Loucy (cell line): Measurements from ENCODE around the gene SERPINB7.

Experiments used
- H2AFZ ChIP-seq: fragments of 200-600 bp; sonication (generic); 2 replicates; pipeline ENCODE4 v1.6.0; 2016; ENCODE audit warnings: antibody characterized with exemption, mild to moderate bottlenecking, low read length, moderate library complexity
- H3F3A ChIP-seq: fragments of 200-600 bp; 2 replicates; pipeline ENCODE4 v1.6.0; 2016; ENCODE audit warnings: antibody characterized with exemption, low read depth, mild to moderate bottlenecking
- H3K27me3 ChIP-seq: fragments of 200-600 bp; sonication (generic); 2 replicates; pipeline ENCODE4 v1.6.1; 2014; ENCODE audit warnings: low read length, mild to moderate bottlenecking; ENCODE audit not compliant: insufficient read depth, poor library complexity, severe bottlenecking
- H3K36me3 ChIP-seq: fragments of 200-600 bp; sonication (generic); 2 replicates; pipeline ENCODE4 v1.6.1; 2016; ENCODE audit warnings: low read length; ENCODE audit not compliant: insufficient read depth
- H3K4me1 ChIP-seq: fragments of 200-600 bp; sonication (generic); 2 replicates; pipeline ENCODE4 v1.5.1; 2014; ENCODE audit warnings: low read length, mild to moderate bottlenecking; ENCODE audit not compliant: insufficient read depth, poor library complexity, severe bottlenecking
- H3K4me2 ChIP-seq: fragments of 200-600 bp; sonication (generic); 2 replicates; pipeline ENCODE4 v1.6.0; 2014; ENCODE audit warnings: antibody characterized with exemption, low read length, low read depth, mild to moderate bottlenecking; ENCODE audit not compliant: poor library complexity, severe bottlenecking
- H3K4me3 ChIP-seq: fragments of 200-600 bp; sonication (generic); 2 replicates; pipeline ENCODE4 v1.5.1; 2014; ENCODE audit warnings: low read length, mild to moderate bottlenecking, mixed read lengths; ENCODE audit not compliant: poor library complexity, severe bottlenecking
- H3K79me2 ChIP-seq: fragments of 200-600 bp; sonication (generic); 2 replicates; pipeline ENCODE4 v1.6.1; 2014; ENCODE audit warnings: low read length; ENCODE audit not compliant: insufficient read depth
- H3K9ac ChIP-seq: fragments of 200-600 bp; sonication (generic); 2 replicates; pipeline ENCODE4 v1.6.0; 2014; ENCODE audit warnings: mild to moderate bottlenecking, low read depth, low read length, moderate library complexity; ENCODE audit not compliant: poor library complexity, severe bottlenecking
- H3K9me2 ChIP-seq: fragments of 200-600 bp; sonication (generic); replicated peaks from 2 replicates; pipeline ENCODE4 v1.6.1; 2016; ENCODE audit warnings: low read depth, low read length, mixed read lengths
- H3K9me3 ChIP-seq: fragments of 200-600 bp; sonication (generic); 2 replicates; pipeline ENCODE4 v1.6.1; 2014; ENCODE audit warnings: mild to moderate bottlenecking, antibody characterized with exemption, low read length, low read depth; ENCODE audit not compliant: insufficient read depth
- H4K20me1 ChIP-seq: fragments of 200-600 bp; sonication (generic); 2 replicates; pipeline ENCODE4 v1.6.0; 2014; ENCODE audit warnings: antibody characterized with exemption, low read length, mild to moderate bottlenecking; ENCODE audit not compliant: insufficient read depth, poor library complexity, severe bottlenecking
- EZH2phosphoT487 ChIP-seq: fragments of 200-600 bp; IDR thresholded peaks from 2 replicates; pipeline ENCODE4 v1.6.1; 2018; ENCODE audit warnings: antibody characterized with exemption, mild to moderate bottlenecking, moderate library complexity, borderline replicate concordance
- TF ChIP-seq, protein P1 (sequence below): fragments of 200-600 bp; sonication (generic); conservative IDR thresholded peaks from 2 replicates; pipeline ENCODE4 v1.5.1; 2014; ENCODE audit warnings: mild to moderate bottlenecking, antibody characterized with exemption, low read length

The SERPINB7 gene

GRCh38 chr18:63799189-63799588 lies 24.0 kb downstream of the SERPINB7 start:
- no peaks in the 10 kb centered on the region for H3K79me2 ChIP-seq
- no peaks in the 10 kb centered on the region for H4K20me1 ChIP-seq
- no peak overlapping the region for H3K4me2 ChIP-seq
- H3K9me3 ChIP-seq: no peaks in the 10 kb centered on the region
- H3K4me3 ChIP-seq: no peak overlapping the region
- no peaks in the 10 kb centered on the region for H3K27me3 ChIP-seq
- H2AFZ ChIP-seq: no peak overlapping the region
- H3K4me1 ChIP-seq: no peaks in the 10 kb centered on the region
- no peaks in the 10 kb centered on the region for H3K9me2 ChIP-seq
- no peak overlapping the region for H3K9ac ChIP-seq
- TF ChIP-seq, protein P1, sequence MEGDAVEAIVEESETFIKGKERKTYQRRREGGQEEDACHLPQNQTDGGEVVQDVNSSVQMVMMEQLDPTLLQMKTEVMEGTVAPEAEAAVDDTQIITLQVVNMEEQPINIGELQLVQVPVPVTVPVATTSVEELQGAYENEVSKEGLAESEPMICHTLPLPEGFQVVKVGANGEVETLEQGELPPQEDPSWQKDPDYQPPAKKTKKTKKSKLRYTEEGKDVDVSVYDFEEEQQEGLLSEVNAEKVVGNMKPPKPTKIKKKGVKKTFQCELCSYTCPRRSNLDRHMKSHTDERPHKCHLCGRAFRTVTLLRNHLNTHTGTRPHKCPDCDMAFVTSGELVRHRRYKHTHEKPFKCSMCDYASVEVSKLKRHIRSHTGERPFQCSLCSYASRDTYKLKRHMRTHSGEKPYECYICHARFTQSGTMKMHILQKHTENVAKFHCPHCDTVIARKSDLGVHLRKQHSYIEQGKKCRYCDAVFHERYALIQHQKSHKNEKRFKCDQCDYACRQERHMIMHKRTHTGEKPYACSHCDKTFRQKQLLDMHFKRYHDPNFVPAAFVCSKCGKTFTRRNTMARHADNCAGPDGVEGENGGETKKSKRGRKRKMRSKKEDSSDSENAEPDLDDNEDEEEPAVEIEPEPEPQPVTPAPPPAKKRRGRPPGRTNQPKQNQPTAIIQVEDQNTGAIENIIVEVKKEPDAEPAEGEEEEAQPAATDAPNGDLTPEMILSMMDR: no peak
- no peak for TF ChIP-seq EZH2phosphoT487
- no peaks in the 10 kb centered on the region for H3K36me3 ChIP-seq
- no peaks in the 10 kb centered on the region for H3F3A ChIP-seq

DNA sequence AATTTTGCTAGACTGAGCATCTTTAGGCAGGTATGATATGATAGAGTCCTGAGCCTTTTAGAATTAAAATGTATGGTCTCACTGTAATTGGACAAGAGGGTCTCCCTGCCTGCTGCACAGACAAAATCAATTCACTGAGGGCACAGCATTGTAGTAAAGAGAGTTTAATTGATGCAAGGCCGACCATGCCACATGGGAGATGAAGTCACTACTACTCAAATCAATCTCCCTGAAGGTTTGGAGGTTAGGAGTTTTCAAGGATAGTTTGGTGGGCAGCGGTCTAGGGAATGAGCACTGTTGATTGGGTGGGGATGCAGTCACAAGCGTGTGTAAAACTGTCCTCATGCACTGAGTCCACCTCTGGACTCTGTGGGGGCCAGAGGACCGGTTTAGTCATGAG lies 26.1 kb downstream of the SERPINB7 start:
- TF ChIP-seq EZH2phosphoT487: no peak
- TF ChIP-seq, protein P1: no peak
- no peak overlapping the region for H2AFZ ChIP-seq
- H3K36me3 ChIP-seq: no peaks in the 10 kb centered on the region
- no peaks in the 10 kb centered on the region for H3K4me1 ChIP-seq
- H3K9ac ChIP-seq: no peak overlapping the region
- H3K4me2 ChIP-seq: no peak overlapping the region
- no peaks in the 10 kb centered on the region for H3K9me2 ChIP-seq
- no peaks in the 10 kb centered on the region for H4K20me1 ChIP-seq
- H3K79me2 ChIP-seq: no peaks in the 10 kb centered on the region
- H3K27me3 ChIP-seq: no peaks in the 10 kb centered on the region
- H3K9me3 ChIP-seq: no peaks in the 10 kb centered on the region
- no peak overlapping the region for H3K4me3 ChIP-seq
- H3F3A ChIP-seq: no peaks in the 10 kb centered on the region

DNA sequence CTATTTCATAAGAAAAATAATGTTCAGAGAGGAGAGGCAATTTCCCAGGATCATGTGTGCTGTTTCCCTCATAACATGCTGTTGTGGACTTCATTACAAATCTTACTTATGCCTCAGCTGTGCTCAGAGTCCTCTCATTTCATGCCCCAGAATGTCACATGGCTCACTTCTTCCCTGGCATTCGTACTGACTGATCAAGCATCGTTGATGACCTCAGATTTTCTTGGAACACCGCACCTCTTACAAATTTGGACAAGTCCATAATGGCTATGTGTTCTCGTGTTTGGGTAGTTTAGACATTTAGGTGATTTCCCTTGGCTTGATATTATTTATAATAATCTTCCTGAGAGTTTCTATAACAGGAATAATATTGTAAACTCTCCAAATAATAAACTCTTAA lies 32.9 kb downstream of the SERPINB7 start:
- no peaks in the 10 kb centered on the region for H3K27me3 ChIP-seq
- TF ChIP-seq, protein P1: no peak
- TF ChIP-seq EZH2phosphoT487: no peak
- no peak overlapping the region for H3K4me3 ChIP-seq
- no peak overlapping the region for H3K4me2 ChIP-seq
- no peaks in the 10 kb centered on the region for H4K20me1 ChIP-seq
- no peak overlapping the region for H2AFZ ChIP-seq
- H3K4me1 ChIP-seq: no peaks in the 10 kb centered on the region
- H3K36me3 ChIP-seq: no peaks in the 10 kb centered on the region
- no peak overlapping the region for H3K9ac ChIP-seq
- no peaks in the 10 kb centered on the region for H3F3A ChIP-seq
- no peaks in the 10 kb centered on the region for H3K9me3 ChIP-seq
- H3K79me2 ChIP-seq: no peaks in the 10 kb centered on the region
- H3K9me2 ChIP-seq: no peaks in the 10 kb centered on the region
